Brain pericyte (primary cell): ENCODE data around the gene SYT13.

ENCODE experiments used
- DNase-seq: peaks from one replicate; pipeline ENCODE4 v3.0.0-alpha.2; 2012; ENCODE audit warnings: low read depth, low spot score

Gene SYT13

DNA sequence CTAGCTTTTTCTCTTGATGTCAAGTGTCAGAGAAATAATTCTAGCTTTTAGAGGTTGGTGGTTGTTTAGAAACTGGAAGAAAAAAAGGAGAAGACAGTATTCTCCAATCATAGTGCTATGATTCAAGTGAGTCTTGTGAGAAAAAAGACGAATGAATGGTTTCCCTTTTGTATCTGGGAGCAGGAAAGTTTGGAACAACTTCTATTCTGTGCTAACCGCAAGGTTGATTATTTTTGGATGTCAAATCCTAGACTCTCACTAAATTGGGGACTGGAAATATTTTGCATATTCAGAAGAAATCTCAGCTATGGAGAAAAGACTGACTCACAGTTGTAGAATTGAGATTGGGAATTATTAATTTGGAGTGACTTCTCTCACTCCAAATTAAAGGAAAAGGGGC is 69.2 kb downstream of the SYT13 start:
- DNase-seq: no peak

DNA sequence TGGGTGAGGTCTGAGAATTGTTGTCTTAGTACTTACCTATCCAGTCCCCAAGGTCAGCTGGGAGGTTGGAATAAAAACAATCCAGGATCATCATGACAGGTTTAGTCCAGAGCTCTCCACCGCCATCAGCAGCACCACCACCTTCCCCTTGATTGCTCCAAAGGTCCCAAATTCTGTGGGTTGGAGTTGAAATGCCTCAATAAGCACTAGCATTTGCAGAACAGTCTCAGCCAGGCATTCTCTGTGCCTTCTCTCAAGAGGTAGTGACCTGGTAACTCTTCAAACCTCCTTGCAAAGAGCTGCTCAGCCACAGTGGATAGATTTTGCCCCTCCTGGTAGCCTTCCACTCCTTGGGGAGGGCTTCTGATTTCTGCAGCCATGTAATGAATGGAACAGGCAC is 70.1 kb downstream of the SYT13 start:
- DNase-seq: no peak

DNA sequence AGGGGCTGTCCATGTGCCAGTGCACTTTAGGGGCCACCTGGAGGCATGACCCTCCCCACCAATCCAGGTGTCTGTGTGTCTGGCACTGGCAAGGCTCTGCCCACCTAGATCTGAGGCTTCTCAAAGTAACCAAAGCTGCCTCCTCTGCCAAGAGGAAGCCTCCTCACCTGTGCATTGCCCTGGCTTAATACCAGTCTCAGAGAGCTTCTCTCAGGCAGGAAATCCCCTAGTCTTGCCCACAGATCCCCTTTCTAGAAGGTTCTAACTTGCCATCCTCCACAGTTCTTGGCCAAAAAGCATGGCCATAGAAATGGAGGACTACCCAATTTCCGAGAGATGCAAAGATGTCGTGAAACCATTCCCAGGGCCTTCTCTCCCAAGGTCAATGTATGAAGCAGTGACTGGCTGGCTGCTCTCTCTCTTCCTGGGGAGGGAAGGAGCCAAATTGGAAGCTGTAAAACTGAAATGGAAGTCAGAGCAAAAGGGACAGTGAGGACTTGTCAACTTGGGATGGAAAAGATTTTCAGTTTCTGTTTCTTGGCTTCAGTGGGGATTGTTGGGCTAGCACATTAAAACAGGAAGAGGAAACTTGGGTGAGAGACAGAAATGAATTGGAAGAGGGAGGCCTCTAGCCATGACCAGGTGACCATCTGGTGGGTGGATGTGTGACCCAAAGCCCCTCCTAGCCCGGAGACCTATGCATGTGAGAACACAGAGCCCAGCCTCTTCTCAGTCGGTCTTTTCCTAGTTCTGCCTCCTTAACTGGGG is 70.9 kb downstream of the SYT13 start:
- DNase-seq: no peak

DNA sequence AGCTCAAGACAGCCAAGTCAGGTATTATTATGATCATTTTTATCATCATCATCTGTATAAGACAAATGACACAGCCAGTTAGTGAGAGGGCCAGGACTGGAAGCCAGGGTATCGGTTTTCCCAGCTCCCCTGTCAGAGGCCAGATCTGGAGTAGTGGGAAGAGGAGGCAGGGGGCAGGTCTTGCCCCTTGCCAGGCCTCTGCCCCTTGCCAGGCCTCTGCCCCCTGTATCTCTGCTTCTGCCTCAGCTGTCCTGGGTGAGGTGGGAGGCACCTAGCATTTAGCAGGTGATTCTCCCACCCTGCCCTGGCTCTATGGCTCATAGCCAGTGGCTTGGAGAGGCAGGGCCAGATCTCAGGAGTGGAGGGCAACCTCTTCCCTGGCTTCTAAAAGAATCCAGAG is 72.4 kb downstream of the SYT13 start:
- DNase-seq: no peak

DNA sequence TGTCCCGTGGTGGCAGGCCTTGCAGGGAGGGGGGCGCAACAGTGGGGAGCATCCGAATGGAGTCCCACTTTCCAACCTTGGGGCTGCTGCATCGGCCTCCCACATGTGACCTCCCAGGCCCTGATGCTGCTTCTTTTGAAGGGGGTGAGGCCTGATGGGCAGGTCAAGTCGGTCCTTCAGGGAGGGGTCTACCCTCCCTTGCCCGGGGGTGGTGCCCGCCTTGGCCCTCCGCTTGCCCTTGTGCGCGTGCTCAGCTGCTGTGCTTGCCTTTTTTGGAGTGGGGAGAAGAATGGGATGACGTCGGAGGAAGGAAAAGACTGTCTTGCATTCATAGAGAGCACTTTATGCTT is 72.8 kb downstream of the SYT13 start:
- DNase-seq: no peak

DNA sequence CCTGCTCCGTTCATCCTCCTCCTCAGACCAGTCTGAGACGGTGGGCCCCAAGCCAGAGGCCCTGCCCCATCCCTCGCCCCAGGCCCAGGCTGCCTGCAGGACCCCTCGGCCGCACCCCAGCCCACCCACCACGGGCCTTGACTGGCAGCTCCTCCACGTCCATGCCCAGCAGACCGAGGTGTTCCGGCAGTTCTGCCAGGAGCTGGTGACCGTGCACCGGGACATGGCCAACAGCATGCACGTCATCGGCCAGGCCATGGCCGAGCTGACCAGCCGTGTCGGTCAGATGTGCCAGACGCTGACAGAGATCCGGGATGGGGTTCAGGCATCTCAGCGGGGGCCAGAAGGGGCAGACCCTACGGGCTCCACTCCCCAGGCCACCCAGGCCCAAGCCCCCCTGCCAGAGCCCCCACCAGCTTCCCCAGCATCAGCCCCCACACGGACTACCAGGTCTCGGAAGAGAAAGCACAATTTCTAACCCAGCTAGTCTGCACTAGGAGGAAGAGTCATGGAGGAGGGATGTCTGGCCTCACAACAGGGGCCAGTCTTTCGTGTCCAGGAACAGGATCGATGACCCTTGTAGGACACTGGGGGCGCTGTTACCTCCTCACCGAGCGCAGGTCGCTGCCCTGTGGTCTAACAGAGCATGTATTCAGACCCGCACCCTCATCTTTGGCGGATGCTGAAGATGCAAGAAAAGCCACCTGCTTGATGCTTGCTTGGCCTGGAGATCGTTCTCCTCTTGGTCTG is 73.4 kb downstream of the SYT13 start:
- DNase-seq: no peak

DNA sequence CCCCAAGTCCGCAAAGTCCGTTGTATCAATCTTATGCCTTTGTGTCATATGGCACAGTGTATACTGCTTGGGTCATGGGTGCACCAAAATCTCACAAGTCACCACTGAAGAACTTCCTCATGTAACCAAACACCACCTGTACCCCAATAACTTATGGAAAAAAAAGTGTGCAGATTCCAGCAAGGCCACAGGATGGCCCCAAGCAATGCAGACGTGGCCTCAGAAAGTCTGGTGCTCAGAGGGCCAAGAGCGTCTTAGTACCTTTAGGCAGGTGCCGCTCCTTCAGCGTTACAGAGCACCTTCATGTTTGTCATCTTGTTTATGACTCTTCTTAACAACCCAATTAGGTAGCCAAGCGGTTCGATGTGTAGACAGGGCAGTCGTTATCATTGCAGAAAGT is 74.4 kb downstream of the SYT13 start:
- no peak for DNase-seq

DNA sequence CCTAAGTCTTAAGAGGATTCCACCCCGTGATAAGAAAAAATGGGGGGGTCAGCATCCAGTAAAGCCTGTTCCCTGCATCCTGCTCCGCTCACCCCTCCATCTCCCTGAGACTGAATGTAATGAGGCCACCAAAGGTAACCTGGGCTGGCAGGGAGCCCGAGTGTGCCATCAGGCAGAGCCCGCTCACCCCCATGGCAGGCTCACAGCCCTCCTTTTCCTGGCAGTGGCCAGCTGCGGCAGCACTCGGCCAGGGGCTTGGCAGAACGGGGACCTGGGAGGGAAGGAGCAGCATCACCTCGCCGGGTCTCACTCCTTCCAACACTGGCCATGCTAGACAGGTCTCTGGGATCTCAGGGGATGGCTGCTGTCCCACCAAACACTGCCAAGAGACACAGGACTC is 75.3 kb downstream of the SYT13 start:
- no peak for DNase-seq

DNA sequence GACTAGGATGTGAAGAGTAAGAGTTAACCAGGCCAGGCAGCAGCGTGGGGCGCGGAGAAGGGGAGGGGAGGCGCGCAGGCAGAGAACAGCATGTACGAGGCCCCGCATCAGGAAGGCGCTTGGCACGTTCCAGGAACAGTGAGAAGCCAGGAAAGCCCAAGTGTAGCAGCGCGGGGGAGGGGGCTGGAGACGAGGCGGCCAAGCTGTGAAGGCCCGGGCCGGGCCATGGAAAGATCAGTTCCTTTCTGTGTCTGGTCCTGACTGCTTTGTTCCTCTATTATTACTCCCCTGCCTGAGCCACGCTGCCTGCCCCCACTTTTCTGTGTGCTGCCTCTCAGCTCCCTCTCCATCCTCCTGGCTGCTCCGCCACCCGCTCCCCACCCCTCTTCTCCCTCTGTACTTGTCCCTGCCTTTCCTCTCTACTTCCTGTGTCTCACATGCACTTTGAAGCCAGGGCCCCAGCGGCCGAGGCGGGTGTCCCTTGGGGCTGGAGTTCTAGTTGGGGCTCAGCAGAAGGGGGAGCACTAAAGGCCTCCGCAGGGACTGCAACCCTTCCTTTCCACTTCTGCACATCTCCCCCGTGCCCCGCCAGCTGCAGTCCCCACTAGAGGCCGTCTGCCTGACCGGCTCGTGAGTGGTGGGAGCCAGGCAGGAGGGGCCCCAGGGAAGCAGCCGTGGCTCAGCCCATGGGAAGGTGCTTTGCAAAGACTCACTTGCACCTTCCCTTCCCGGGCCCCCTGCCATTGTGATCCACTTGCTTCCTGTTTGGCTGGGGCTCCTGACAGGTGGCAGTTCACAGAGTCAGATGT is 76.0 kb downstream of the SYT13 start:
- DNase-seq: peak; percentile 53

DNA sequence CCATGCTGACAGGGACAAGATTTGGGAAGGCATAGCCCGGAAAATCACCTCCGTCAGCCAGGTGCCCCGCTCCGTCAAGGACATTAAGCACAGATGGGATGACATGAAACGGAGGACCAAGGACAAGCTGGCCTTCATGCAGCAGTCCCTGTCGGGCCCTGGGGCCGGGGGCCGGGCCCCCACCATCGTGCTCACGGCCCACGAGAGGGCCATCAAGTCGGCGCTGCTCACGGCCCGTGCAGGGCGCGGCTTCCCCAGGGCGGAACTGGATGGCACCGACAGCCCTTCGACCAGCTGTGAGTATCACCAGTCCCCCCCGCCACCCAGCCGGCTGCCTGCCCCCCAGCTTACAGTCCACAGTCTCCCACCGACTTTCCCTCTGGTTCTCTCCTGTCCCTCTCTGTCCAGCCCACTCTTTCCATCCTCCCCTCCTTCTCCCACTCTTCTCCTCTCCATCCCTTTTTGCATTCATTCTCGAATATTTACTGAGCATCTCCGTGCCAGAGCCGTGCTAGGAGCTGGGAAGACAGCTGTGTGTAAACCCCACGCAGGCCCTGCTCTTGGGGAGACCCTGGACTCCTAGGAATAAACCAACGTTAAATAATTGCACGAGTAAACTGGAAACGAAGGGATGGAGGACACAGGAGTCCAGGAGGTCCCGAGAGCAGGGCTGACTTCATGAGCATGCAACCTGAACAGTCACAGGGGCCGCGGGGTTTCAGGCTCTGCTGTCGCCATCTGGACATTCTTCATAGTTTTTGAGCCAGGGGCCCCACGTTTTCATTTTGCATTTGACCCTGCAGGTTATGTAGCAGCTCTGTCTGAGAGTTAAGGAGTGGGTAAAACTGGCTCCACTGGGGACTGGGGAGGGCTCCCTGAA is 76.9 kb downstream of the SYT13 start:
- no peak for DNase-seq

DNA sequence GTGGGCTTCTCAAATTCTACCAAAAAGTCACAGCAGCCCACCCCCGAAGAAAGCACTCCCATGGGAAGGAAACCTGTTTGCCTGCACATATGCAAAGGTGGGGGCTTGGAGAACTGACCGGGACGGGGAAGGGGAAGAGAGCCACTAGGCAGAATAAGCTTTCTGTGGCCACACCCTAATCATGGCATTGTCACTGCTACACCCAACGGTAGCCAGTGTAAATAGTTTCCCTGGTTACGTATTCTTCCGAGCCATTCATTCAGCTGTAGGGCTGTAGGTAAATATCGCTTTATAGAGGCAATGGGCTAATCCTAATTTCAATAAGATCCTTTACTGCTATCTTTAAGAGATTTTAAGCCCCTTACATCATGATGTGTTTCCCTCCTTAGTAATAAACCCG is 78.0 kb downstream of the SYT13 start:
- no peak for DNase-seq

DNA sequence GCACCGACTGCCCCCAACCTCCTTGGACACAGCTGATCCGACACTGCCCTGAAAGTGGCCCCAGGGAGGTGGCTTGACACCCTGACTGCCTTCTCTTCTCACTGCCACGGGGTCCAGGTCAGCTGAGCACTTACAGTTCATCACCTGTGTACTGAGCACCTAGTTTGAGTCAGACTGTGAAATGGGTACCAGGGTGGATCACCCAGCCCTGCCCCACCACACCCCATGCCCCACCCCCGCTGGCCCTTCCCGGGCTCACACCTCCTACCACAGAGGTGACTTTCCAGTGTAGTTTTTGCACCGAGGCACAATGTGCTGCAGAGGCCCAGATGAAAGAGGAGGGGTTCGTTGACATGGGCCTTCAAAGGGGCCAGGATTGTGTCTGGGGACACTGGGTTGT is 80.2 kb downstream of the SYT13 start:
- no peak for DNase-seq

DNA sequence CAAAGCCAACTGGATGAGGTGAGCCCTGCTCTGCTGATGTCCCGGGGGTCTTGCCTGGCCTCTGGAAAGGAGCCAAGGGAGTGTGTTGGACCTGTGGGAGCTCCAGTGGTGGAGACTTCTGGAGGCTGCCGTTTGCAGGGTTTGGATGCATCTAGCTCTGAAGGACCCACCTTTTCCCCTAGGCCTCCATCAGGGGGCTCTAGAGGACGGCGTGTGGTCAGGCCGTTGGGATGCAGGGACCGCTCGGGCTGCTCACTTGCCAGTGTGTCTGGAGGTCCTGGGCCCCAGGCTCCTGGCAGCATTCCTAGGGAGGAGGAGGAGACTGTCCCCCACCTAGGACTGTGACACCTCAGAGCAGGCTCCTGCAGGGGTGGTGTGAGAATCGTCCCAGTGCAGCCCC is 81.4 kb downstream of the SYT13 start:
- no peak for DNase-seq

DNA sequence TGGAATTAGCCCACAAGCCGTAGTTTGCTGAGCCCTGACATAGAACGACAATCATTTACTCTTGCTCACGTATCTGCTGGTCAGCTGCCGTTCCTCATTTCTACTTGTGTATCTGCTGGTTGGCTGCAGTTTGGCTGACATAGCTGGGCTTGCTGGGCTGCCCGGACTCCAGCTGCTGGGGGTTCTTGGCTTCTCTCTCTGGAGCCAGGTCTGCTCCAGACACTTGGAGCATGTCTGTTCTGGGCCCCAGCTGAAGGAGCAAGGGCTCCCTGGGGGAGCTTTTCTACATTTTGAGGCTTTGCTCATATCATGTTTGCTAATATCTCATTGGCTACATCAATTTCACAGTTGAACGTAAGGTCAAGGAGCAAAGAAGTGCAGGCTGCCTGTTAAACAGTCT is 92.4 kb downstream of the SYT13 start:
- DNase-seq: no peak
